Epidermal melanocyte (primary cell): ENCODE data around the gene CEND1.

Experiments used
- DNase-seq: peaks from one replicate; pipeline ENCODE4 v3.0.0; 2011; ENCODE audit warnings: low spot score; ENCODE audit not compliant: insufficient read length

Gene CEND1

GRCh38 chr11:795634-796564 is 6.0 kb upstream of the CEND1 start:
- DNase-seq: peak; percentile 89

- DNase-seq: no peak
These were observed 5.1 kb upstream of the CEND1 start for GRCh38 chr11:794766-795633.

- DNase-seq: no peak
These were observed 4.3 kb upstream of the CEND1 start for GRCh38 chr11:794013-794765.

GRCh38 chr11:793556-793955 is 3.7 kb upstream of the CEND1 start:
- DNase-seq: no peak

GRCh38 chr11:792873-793272 is 3.0 kb upstream of the CEND1 start:
- DNase-seq: no peak

GRCh38 chr11:792535-792821 is 2.6 kb upstream of the CEND1 start:
- DNase-seq: no peak

- no peak for DNase-seq
These were observed 2.0 kb upstream of the CEND1 start for GRCh38 chr11:791658-792534.

GRCh38 chr11:790721-791564 is 1.1 kb upstream of the CEND1 start:
- DNase-seq: no peak

- DNase-seq: no peak
These were observed 643 bp downstream of the CEND1 start for GRCh38 chr11:788953-789940.

GRCh38 chr11:788009-788640 is 1.8 kb downstream of the CEND1 start:
- DNase-seq: no peak

GRCh38 chr11:787084-787675 is 2.7 kb downstream of the CEND1 start:
- no peak for DNase-seq

- DNase-seq: no peak
These were observed 3.4 kb downstream of the CEND1 start for GRCh38 chr11:786235-787083.

GRCh38 chr11:783581-784015 is 6.3 kb downstream of the CEND1 start:
- peak; percentile 64 for DNase-seq

- no peak for DNase-seq
These were observed 7.4 kb downstream of the CEND1 start for GRCh38 chr11:782264-783174.

- DNase-seq: no peak
These were observed 9.8 kb downstream of the CEND1 start for GRCh38 chr11:779955-780532.
